Frontal cortex (tissue), 4 donors: ENCODE data around the gene PCNT. TPM values are rescaled to one million over a fixed set of nuclear protein-coding genes. Genes with fewer than 3 reads are reported as not detected.
"Not testable (repeated sequence)": the region's sequence is repeated elsewhere in the genome, so short reads cannot be mapped to it uniquely, and the experiment has no call there.

Source experiments
- DNase-seq, 2 donors: peaks; one replicate each; pipeline ENCODE4 v3.0.0; 2012; ENCODE audit warnings: low spot score in 2 of 2
- FAIRE-seq: peaks from 2 replicates; lab custom pipeline; 2012; peaks lifted over from hg19 to GRCh38; lab: Jason Lieb, UNC
- total RNA-seq: library from RNA; depleted of rRNA; stranded (reverse); fragments of >200 nt; gene quantifications from one replicate; pipeline ENCODE4 v1.2.3, GENCODE V29; 2014
- donor health status: control.
- donor health status: control.
- donor health status: control.

Gene PCNT
- total RNA-seq, 1 donor from 2014 or later: 15.5 TPM

- DNase-seq (no peak), FAIRE-seq (no peak)
Observed at GRCh38 chr21:46421756-46422555, 98.0 kb downstream of the PCNT start.

- DNase-seq (no peak), FAIRE-seq (no peak)
Observed at GRCh38 chr21:46422636-46423241, 98.8 kb downstream of the PCNT start.

- DNase-seq (no peak), FAIRE-seq (no peak)
Observed at GRCh38 chr21:46423546-46424038, 99.6 kb downstream of the PCNT start.

DNA sequence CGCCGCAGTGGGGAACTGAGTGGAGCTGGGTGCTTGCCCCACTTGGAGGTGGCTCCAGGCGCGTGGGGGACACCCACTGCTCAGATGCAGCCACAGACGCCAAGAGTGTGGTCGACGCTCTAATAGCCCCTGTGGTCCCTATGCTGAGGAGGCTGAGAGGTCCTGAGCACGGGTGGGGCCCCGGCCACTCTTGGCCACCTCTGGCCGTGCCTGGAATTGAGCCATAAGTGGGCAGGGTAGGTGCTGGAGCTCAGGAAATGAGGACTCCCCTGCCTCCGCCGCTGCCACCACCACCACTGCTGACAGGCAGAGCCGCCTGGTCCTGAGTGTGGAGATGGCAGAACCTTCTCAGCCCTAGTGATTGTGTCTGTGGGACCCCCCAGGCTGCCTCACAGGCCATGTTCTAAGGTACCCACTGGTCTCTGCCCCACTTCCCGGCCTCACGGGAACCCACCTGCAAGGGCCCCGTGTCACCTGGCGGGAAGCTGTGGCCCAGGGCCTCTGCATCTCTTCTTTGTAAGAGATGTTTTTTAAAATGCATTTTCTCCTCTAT is 100.2 kb downstream of the PCNT start:
- FAIRE-seq (no peak), DNase-seq (no peak)

DNA sequence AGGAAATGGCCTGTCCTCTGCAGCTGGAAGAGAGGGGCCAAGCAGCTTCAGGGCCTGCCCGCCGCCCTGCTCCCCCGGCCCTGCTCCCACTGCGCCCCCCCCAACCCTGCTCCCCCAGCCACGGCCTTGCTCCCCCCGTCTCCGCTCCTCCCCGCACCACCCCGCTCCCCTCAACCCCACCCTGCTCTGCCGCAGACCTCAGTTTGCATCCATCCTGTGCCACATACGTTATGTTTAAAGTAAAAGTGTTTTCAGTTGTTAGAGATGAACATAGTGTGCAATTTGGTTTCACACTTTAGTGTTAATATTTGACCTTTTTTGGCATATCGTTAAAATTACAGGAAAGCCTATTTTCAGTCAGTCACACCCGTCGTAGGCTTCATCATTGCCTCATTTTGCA is 100.7 kb downstream of the PCNT start:
- FAIRE-seq: no peak

GRCh38 chr21:46425041-46425440 is 101.1 kb downstream of the PCNT start:
- FAIRE-seq (no peak), DNase-seq (no peak)

More for the DNA sequence above, 100.7 kb downstream of the PCNT start:
- no peak for DNase-seq

GRCh38 chr21:46425571-46425970 is 101.6 kb downstream of the PCNT start:
- DNase-seq: no peak

GRCh38 chr21:46426313-46427046 is 102.5 kb downstream of the PCNT start:
- no peak for FAIRE-seq
- DNase-seq: no peak

More at GRCh38 chr21:46425571-46425970, 101.6 kb downstream of the PCNT start:
- FAIRE-seq: no peak

DNA sequence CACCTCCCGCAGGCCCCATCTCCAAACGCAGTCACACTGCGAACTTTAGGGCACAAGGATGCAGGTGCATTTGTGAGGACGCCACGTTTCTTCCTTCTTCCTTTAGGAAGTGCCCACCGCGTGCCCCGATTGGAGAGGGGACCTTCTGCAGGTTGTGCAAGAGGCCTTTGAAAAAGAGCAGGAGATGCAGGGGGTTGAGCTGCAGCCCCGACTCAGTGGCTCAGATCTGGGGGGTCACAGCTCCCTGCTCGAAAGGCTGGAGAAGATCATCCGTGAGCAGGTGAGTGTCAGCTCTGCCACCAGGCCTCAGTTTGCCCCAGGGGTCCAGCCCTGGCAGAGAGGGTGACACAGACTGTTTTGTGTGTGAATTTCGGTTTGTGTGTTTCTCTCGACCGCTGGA is 103.6 kb downstream of the PCNT start:
- FAIRE-seq: no peak
- DNase-seq: no peak

GRCh38 chr21:46428286-46428685 is 104.3 kb downstream of the PCNT start:
- FAIRE-seq: no peak
- no peak for DNase-seq

DNA sequence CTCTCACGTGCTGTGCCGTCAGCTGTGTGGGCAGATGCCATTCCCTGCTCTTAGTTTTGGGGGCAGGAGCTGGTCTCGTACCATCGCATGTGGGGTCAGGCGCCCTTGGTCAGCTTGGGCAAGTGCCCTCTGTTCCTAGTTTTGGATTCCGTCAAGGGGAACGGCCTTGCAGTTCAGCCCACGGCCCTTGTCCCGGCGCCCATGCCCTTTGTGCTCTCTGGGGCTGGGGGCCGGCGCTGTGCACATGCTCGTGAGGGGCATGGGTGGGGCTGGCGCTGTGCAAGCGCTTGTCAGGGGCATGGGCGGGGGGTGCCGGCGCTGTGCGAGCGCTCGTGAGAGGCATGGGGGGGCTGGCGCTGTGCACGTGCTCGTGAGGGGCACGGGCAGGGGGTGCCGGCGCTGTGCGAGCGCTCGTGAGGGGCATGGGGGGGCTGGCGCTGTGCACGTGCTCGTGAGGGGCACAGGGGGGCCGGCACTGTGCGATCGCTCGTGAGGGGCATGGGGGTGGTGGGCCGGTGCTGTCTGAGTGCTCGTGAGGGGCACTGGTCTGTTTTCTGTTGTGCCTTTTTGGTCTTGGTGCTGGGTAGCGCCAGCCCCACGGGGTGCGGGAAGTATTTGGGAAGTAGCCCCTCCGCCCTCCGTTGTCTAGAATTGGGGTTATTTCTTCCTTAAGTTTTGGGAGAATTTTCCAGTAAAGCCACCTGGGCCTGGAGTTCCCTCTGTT is 105.2 kb downstream of the PCNT start:
- FAIRE-seq: no peak
- DNase-seq: no peak

DNA sequence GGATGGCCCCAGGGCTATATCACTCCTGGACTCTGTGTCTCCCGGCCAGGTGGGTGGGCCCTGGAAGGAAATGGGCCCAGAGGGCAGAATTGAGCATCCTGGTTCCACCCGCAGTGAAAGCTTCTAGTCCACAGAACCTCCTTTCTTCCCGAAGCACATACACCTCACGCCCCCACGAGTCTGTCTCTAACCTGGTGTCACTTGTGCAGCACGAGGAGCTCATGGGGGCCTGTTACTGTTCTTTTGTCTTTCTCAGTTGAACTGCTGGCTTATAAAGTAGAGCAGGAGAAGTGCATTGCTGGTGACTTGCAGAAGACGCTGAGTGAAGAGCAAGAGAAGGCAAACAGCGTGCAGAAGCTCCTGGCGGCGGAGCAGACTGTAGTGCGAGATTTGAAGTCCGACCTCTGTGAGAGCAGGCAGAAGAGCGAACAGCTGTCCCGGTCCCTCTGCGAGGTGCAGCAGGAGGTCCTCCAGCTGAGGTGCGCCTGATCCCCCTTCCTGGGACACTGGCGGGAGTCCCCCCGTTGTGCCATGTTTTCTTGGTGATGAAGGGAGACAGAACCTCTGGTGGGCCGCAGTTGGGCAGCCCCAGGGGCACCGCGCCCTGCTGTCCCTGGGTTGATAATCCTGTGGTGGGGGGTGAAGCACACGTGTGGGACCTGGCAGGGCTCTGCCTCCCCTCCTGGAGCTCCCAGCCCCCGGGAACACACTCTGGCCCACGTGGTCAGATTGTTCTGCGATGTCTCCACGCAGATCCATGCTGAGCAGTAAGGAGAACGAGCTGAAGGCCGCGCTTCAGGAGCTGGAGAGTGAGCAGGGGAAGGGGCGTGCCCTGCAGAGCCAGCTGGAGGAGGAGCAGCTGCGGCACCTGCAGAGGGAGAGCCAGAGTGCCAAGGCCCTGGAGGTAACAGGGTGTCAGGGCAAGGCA is 106.1 kb downstream of the PCNT start:
- DNase-seq (no peak), FAIRE-seq (no peak)

GRCh38 chr21:46431448-46431847 is 107.5 kb downstream of the PCNT start:
- DNase-seq (no peak), FAIRE-seq (no peak)

GRCh38 chr21:46431884-46432488 is 108.0 kb downstream of the PCNT start:
- FAIRE-seq (no peak), DNase-seq (no peak)

DNA sequence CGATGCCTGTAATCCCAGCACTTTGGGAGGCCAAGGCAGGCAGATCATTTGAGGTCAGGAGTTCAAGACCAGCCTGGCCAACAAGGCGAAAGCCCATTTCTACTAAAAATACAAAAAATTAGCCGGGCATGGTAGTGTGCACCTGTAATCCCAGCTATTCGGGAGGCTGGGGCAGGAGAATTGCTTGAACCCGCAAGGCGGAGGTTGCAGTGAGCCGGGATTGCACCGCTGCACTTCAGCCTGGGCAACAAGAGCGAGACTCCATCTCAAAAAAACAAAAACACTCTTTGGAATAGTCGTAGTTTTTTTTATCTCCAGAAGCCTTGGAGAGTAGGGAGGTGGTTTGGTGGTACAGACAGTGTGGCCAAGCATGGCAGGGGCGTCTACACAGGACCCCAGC is 109.2 kb downstream of the PCNT start:
- not testable (repeated sequence) for FAIRE-seq, DNase-seq

- DNase-seq: no peak
- FAIRE-seq: no peak
Observed at GRCh38 chr21:46434322-46434958, 110.5 kb downstream of the PCNT start.

DNA sequence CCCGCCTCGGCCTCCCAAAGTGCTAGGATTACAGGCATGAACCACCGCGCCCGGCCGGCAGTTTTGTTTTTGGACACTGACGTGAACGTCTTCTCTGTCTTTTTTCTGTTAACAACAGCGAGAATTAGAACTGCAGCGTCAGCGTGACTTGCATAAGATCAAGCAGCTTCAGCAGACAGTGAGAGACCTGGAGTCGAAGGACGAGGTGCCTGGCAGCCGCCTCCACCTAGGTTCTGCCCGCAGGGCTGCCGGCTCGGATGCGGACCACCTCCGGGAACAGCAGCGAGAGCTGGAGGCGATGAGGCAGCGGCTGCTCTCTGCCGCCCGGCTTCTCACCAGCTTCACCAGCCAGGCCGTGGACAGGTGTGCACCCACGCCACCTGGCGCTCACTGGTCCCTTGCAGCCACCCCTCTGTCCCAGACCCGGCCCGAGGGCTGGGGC is 111.9 kb downstream of the PCNT start:
- DNase-seq: no peak
- no peak for FAIRE-seq

DNA sequence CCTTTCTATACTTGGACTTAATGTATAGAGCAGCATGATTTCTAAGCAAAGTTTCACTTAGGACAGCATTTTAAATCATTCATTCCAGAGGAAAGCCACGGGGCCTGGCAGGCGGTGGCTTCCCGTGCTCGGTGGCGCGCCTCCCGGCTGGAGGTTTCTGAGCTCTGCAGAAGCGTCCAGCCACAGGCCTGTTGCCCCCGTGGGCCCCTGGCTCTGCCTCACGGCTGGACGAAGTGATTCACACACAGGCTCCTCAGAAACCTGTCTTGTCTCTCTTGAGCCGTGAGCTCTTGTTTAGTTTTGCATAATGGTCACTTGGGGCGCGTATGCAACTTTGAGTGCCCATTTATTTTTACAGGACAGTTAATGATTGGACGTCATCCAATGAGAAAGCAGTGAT is 112.7 kb downstream of the PCNT start:
- no peak for FAIRE-seq

More for the DNA sequence above, 112.7 kb downstream of the PCNT start:
- no peak for DNase-seq
